ENCODE results near the gene UGT8.
A peak's percentile ranks its signal among the peaks of the same experiment; 100 is the strongest.
"Not testable (repeated sequence)": the region's sequence is repeated elsewhere in the genome, so short reads cannot be mapped to it uniquely, and the experiment has no call there.

The UGT8 gene

DNA sequence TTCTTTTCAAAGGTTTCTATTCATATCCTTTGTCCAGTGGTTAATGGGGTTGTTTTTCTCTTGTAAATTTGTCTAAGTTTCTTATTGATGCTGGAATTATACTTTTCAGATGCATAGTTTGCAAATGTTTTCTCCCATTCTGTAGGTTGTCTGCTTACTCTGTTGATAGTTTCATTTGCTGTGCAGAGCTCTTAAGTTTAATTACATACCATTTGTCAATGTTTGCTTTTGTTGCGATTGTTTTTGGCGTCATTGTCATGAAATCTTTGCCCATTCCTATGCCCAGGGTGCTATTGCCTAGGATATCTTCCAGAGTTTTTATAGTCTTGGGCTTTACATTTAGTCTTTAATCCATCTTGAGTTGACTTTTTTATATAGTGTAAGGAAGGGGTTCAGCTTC is 21.2 kb upstream of the UGT8 start:
- TF ChIP-seq, protein P1, sequence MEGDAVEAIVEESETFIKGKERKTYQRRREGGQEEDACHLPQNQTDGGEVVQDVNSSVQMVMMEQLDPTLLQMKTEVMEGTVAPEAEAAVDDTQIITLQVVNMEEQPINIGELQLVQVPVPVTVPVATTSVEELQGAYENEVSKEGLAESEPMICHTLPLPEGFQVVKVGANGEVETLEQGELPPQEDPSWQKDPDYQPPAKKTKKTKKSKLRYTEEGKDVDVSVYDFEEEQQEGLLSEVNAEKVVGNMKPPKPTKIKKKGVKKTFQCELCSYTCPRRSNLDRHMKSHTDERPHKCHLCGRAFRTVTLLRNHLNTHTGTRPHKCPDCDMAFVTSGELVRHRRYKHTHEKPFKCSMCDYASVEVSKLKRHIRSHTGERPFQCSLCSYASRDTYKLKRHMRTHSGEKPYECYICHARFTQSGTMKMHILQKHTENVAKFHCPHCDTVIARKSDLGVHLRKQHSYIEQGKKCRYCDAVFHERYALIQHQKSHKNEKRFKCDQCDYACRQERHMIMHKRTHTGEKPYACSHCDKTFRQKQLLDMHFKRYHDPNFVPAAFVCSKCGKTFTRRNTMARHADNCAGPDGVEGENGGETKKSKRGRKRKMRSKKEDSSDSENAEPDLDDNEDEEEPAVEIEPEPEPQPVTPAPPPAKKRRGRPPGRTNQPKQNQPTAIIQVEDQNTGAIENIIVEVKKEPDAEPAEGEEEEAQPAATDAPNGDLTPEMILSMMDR (conservative IDR thresholded peaks at IDR 0.05), result no peak
- H3K27ac ChIP-seq, result no peak overlapping the region

DNA sequence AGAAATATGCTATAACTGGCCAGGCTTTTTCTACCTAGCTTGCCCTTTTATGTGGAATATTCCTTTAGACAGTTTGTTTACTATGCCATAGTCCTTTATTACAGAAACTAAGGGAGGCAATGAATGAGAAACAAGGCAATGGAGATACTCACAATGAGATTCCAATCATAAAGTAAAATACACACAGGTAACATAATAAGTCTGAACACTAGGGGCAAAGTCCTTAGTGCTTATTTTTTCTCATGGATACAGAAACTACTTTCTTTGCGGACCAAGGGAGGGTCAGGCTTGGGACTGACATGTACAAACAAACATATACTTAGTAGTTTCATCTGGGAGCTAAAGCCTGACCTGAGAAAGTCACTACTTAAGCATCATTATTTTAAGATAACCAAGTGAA is 16.0 kb upstream of the UGT8 start:
- H3K27ac ChIP-seq, result no peak overlapping the region
- TF ChIP-seq, protein P1 (conservative IDR thresholded peaks at IDR 0.05), result no peak

DNA sequence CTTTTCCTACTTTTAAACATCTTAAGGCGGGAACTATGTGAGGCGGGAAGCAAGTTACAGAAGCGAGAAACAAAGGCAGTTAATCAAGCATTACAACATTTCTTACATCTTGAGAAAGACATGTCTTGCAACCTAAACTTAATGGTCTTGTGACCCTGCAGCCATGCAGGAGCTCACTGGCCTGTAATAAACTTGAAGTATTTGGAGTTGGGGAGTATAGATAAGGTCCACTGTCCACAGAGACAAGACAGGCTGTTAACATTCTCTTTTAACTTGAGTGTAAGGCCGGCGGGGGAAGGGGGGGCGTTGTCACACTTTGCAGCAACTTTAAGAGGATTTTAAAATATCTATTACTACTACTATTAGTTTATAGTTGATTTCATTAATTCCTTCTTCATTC is 10.3 kb upstream of the UGT8 start:
- TF ChIP-seq, protein P1 (conservative IDR thresholded peaks at IDR 0.05), result no peak

DNA sequence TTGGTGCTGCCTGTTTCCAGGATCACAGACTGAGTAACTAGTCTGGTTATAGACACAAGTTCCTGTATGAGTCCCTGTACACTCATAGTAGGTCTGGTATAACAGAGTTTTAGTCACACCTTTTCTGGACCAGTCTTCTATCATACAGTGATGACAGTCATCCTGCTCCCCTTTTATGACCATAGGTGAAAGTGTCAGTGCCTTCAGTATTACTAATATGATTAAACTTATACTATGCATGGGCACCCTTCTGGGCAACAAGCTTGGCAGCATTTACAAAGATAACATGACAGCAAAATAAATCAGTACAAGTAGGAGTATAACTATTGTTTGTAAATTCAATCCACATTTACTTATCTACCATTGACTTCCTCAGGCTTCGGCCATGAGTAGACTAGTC is 8.2 kb upstream of the UGT8 start:
- not testable (repeated sequence) for H3K27ac ChIP-seq

More for the DNA sequence above, 10.3 kb upstream of the UGT8 start:
- no peak overlapping the region for H3K27ac ChIP-seq

DNA sequence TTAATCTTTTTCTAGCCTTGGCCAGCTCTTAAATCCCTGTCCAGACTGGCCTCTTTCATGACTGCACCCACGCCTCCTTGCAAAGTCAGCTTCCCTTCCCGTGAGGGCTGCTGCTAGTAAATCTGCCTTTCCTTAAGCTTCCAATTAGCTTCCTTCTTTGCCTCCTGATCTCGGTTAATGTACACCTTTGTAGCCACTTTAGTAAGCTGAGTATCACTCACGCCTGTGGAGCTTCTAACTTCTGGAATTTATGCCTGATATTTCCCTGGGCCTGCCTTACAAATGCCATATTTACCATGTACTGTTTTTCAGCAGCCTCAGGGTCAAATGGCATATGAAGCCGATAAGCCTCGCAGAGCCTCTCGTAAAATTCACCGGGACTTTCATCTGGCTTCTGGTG is 5.1 kb upstream of the UGT8 start:
- TF ChIP-seq, protein P1 (conservative IDR thresholded peaks at IDR 0.05), result no peak
- H3K27ac ChIP-seq, result peak overlapping the region; percentile 72

DNA sequence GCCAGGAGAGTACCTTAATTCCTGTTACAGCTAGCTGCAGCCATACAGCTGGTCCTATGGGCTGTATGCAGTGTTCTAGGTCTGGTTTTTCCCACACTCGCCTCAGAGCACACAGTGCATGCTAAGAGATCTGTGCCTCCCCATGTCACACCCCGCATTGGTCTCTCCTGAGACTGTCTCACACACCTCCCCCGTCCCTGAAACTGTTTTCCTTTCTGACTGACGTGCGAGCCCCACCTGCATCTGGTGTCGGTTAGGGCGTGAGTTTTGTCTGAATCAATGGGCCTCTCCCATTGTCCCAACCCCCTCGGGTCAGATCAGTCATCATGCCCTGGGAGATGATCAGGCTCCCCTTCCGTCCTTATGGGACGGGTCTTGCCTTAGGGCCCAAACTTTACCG is 3.4 kb upstream of the UGT8 start:
- peak overlapping the region; percentile 72 for H3K27ac ChIP-seq
- TF ChIP-seq, protein P1 (conservative IDR thresholded peaks at IDR 0.05), result no peak

DNA sequence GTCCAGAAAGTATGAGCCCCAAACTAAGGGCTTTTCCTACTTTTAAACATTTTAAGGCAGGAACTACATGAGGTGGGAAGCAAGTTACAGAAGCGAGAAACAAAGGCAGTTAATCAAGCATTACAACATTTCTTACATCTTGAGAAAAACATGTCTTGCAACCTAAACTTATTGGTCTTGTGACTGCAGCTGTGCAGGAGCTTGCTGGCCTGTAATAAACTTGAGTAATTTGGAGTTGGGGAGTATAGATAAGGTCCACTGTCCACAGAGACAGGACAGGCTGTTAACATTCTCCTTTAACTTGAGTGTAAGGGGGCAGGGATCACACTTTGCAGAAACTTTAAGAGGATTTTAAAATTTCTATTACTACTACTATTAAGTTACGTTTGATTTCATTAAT is 2.7 kb upstream of the UGT8 start:
- H3K27ac ChIP-seq, result peak overlapping the region; percentile 72; the same call in 1 of the 2 replicates
- TF ChIP-seq, protein P1 (conservative IDR thresholded peaks at IDR 0.05), result no peak

DNA sequence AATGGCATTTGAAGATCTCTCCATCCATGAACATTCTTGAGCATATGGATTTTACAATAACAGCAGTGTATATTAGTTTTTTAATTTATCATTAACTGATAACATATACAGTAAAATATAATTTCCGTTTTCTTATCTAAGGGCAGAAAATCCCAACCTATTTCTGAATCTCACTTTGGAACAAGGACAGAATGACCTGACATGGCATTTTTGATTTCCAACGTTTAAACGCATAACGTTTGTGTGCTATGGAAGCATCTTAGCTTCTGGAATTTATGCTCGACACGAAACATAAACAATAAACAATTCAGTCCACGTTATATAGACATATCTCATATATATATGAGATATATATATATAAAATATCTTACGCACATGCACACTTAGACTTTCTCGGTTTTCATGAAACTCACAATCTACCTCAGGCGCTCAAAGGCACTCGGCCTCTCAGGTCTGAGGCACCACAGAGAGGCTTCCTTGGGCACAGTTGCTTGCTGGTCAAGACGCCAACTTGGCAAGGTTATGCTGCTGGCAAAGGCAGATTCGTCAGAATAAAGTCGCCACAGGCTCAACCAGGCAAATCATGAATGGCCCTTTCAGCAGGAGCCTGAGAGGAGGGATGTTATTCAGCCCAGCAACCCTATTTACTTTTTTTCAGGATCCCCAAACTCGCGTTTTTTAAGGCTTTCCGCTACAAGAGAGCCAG is 1.0 kb upstream of the UGT8 start:
- TF ChIP-seq, protein P1 (conservative IDR thresholded peaks at IDR 0.05), result no peak
- H3K27ac ChIP-seq, result peak overlapping the region; percentile 84
